HG02970 (cell line): Measurements from ENCODE around the gene TAOK1.
"Not testable (repeated sequence)": the region's sequence is repeated elsewhere in the genome, so short reads cannot be mapped to it uniquely, and the experiment has no call there.

ENCODE experiments used
- ATAC-seq: cut with Tn5 transposase; IDR thresholded peaks from one replicate; pipeline ENCODE4 v1.9.1; 2021; ENCODE audit warnings: mild to moderate bottlenecking, moderate library complexity, moderate number of reproducible peaks; ENCODE audit not compliant: unreplicated experiment, low FRiP score

The TAOK1 gene

GRCh38 chr17:29518359-29518758 lies 128.2 kb downstream of the TAOK1 start:
- no peak for ATAC-seq

GRCh38 chr17:29524692-29525091 lies 134.5 kb downstream of the TAOK1 start:
- no peak for ATAC-seq

- no peak for ATAC-seq
These were observed 136.2 kb downstream of the TAOK1 start for GRCh38 chr17:29526322-29526721.

- ATAC-seq = no peak
These were observed 143.8 kb downstream of the TAOK1 start for GRCh38 chr17:29533976-29534375.

- ATAC-seq = no peak
These were observed 153.9 kb downstream of the TAOK1 start for GRCh38 chr17:29544066-29544465.

GRCh38 chr17:29546085-29546484 lies 155.9 kb downstream of the TAOK1 start:
- no peak for ATAC-seq

- no peak for ATAC-seq
These were observed 156.7 kb downstream of the TAOK1 start for GRCh38 chr17:29546830-29547229.

- ATAC-seq = no peak
These were observed 159.2 kb downstream of the TAOK1 start for GRCh38 chr17:29549177-29549923.

GRCh38 chr17:29555840-29556239 lies 165.7 kb downstream of the TAOK1 start:
- no peak for ATAC-seq

- ATAC-seq = no peak
These were observed 167.0 kb downstream of the TAOK1 start for GRCh38 chr17:29557085-29557738.

GRCh38 chr17:29557739-29558116 lies 167.6 kb downstream of the TAOK1 start:
- no peak for ATAC-seq

GRCh38 chr17:29558139-29558538 lies 168.0 kb downstream of the TAOK1 start:
- ATAC-seq = not testable (repeated sequence)

- ATAC-seq = no peak
These were observed 169.5 kb downstream of the TAOK1 start for GRCh38 chr17:29559640-29560039.

- ATAC-seq = no peak
These were observed 170.2 kb downstream of the TAOK1 start for GRCh38 chr17:29560316-29560715.

GRCh38 chr17:29561554-29562517 lies 171.7 kb downstream of the TAOK1 start:
- ATAC-seq = no peak

GRCh38 chr17:29562615-29563014 lies 172.5 kb downstream of the TAOK1 start:
- no peak for ATAC-seq

GRCh38 chr17:29563816-29564215 lies 173.7 kb downstream of the TAOK1 start:
- no peak for ATAC-seq

- ATAC-seq = peak; percentile 14
These were observed 175.7 kb downstream of the TAOK1 start for GRCh38 chr17:29565643-29566472.

GRCh38 chr17:29566473-29567303 lies 176.5 kb downstream of the TAOK1 start, which contains the start of gene ABHD15:
Gene ABHD15, minus strand, starts transcription at chr17:29567037. Its CDS starts 71 bp downstream, at chr17:29566966.
- peak; percentile 28 for ATAC-seq
